Urinary bladder (tissue), 4 donors: ENCODE data around the gene PRKAA2. TPM values are rescaled to one million over a fixed set of nuclear protein-coding genes. Genes with fewer than 3 reads are reported as not detected.
A peak's percentile ranks its signal among the peaks of the same experiment; 100 is the strongest.
"Not testable (repeated sequence)": the region's sequence is repeated elsewhere in the genome, so short reads cannot be mapped to it uniquely, and the experiment has no call there.

ENCODE experiments used
- DNase-seq: peaks from one replicate; pipeline ENCODE4 v3.0.0-alpha.2; 2015; ENCODE audit errors: extremely low spot score
- H3K27ac ChIP-seq: one replicate; pipeline ENCODE4 v1.5.1; 2013; ENCODE audit warnings: low read depth, mild to moderate bottlenecking, moderate library complexity
- H3K36me3 ChIP-seq: one replicate; pipeline ENCODE4 v1.6.1; 2013; ENCODE audit warnings: mild to moderate bottlenecking, moderate library complexity; ENCODE audit not compliant: insufficient read depth
- H3K4me1 ChIP-seq: one replicate; pipeline ENCODE4 v1.6.1; 2013; ENCODE audit warnings: mild to moderate bottlenecking, moderate library complexity; ENCODE audit not compliant: insufficient read depth
- H3K4me3 ChIP-seq: one replicate; pipeline ENCODE4 v1.5.1; 2013; ENCODE audit warnings: low read depth, low read length
- WGBS: extraction: QIAGEN DNeasy Blood & Tissue Kit; methylation state at CpG from one replicate; pipeline ENCODE4 v1.1.7; 2013; 5-methylcytosine and 5-hydroxymethylcytosine counted together
- polyA plus RNA-seq: library from polyadenylated mRNA; stranded (reverse); fragments of 200-250 nt; gene quantifications from one replicate; pipeline ENCODE4 v1.2.3, GENCODE V29; 2013
- total RNA-seq: library from RNA; depleted of rRNA; stranded (reverse); fragments of >200 nt; gene quantifications from one replicate; pipeline ENCODE4 v1.2.3, GENCODE V29; 2014
- donor health status: healthy with polysubstance abuse.
- donor health status: healthy.

The PRKAA2 gene
- total RNA-seq: 19.5 TPM
- 2.7 TPM for polyA plus RNA-seq

GRCh38 chr1:56644919-56645676 lies at the start of gene PRKAA2:
TSS of gene PRKAA2 (plus strand) at chr1:56645314. CDS start at chr1:56645388, 74 bp downstream.
- H3K27ac ChIP-seq: no peak within 1 kb of the TSS
- DNase-seq: no peak
- peak within 1 kb of the TSS; percentile 82 for H3K4me3 ChIP-seq
- under 1% methylated on average over 103 of the region's 103 CpGs for WGBS
- no peaks in the 10 kb centered on the region for H3K4me1 ChIP-seq
- no peaks in the 10 kb centered on the region for H3K36me3 ChIP-seq

GRCh38 chr1:56595397-56596191 lies 49.5 kb upstream of the PRKAA2 start:
- H3K27ac ChIP-seq, H3K4me3 ChIP-seq, H3K4me1 ChIP-seq, DNase-seq, H3K36me3 ChIP-seq: not testable (repeated sequence)
- WGBS: 96% methylated on average over 5 of the region's 5 CpGs

- H3K27ac ChIP-seq, H3K36me3 ChIP-seq, H3K4me3 ChIP-seq, DNase-seq, H3K4me1 ChIP-seq: not testable (repeated sequence)
- 59% methylated on average over 2 of the region's 2 CpGs for WGBS
Measured at GRCh38 chr1:56610097-56610496, 35.0 kb upstream of the PRKAA2 start.

GRCh38 chr1:56610770-56611169 lies 34.3 kb upstream of the PRKAA2 start:
- DNase-seq: not testable (repeated sequence)

GRCh38 chr1:56617141-56617540 lies 28.0 kb upstream of the PRKAA2 start:
- Histone ChIP-seq H3K4me1 (no peaks in the 10 kb centered on the region), H3K36me3 (no peaks in the 10 kb centered on the region), H3K27ac (no peak overlapping the region), H3K4me3 (no peak overlapping the region)
- no peak for DNase-seq
- 82% methylated on average over 2 of the region's 2 CpGs for WGBS

More at GRCh38 chr1:56610770-56611169, 34.3 kb upstream of the PRKAA2 start:
- not testable (repeated sequence) for H3K36me3 ChIP-seq, H3K4me1 ChIP-seq, H3K4me3 ChIP-seq, H3K27ac ChIP-seq
- 86% methylated on average over 6 of the region's 6 CpGs for WGBS

- DNase-seq: no peak
- Histone ChIP-seq H3K4me3 (no peak overlapping the region), H3K4me1 (no peaks in the 10 kb centered on the region), H3K36me3 (no peaks in the 10 kb centered on the region), H3K27ac (no peak overlapping the region)
- 57% methylated on average over 5 of the region's 5 CpGs for WGBS
Measured at GRCh38 chr1:56625819-56626440, 19.2 kb upstream of the PRKAA2 start.

- Histone ChIP-seq H3K4me3 (no peak overlapping the region), H3K27ac (no peak overlapping the region), H3K4me1 (no peaks in the 10 kb centered on the region), H3K36me3 (no peaks in the 10 kb centered on the region)
- no peak for DNase-seq
Measured at GRCh38 chr1:56626546-56626945, 18.6 kb upstream of the PRKAA2 start.

- Histone ChIP-seq H3K4me1 (no peaks in the 10 kb centered on the region), H3K36me3 (no peaks in the 10 kb centered on the region), H3K4me3 (no peak overlapping the region), H3K27ac (no peak overlapping the region)
- no peak for DNase-seq
- 67% methylated on average over 3 of the region's 3 CpGs for WGBS
Measured at GRCh38 chr1:56627019-56627635, 18.0 kb upstream of the PRKAA2 start.

- no peaks in the 10 kb centered on the region for H3K36me3 ChIP-seq
- DNase-seq: no peak
- H3K4me3 ChIP-seq: no peak overlapping the region
- no peak overlapping the region for H3K27ac ChIP-seq
- H3K4me1 ChIP-seq: no peaks in the 10 kb centered on the region
- 64% methylated on average over 3 of the region's 3 CpGs for WGBS
Measured at GRCh38 chr1:56627636-56628039, 17.5 kb upstream of the PRKAA2 start.

GRCh38 chr1:56630786-56631185 lies 14.3 kb upstream of the PRKAA2 start:
- DNase-seq: no peak
- Histone ChIP-seq H3K36me3 (no peaks in the 10 kb centered on the region), H3K27ac (no peak overlapping the region), H3K4me1 (no peaks in the 10 kb centered on the region), H3K4me3 (no peak overlapping the region)

GRCh38 chr1:56631901-56632300 lies 13.2 kb upstream of the PRKAA2 start:
- Histone ChIP-seq H3K27ac (no peak overlapping the region), H3K4me1 (no peaks in the 10 kb centered on the region), H3K4me3 (no peak overlapping the region), H3K36me3 (no peaks in the 10 kb centered on the region)
- no peak for DNase-seq
- 60% methylated on average over 2 of the region's 2 CpGs for WGBS

GRCh38 chr1:56634981-56635380 lies 10.1 kb upstream of the PRKAA2 start:
- Histone ChIP-seq H3K27ac (no peak overlapping the region), H3K4me1 (no peaks in the 10 kb centered on the region), H3K4me3 (no peak overlapping the region), H3K36me3 (no peaks in the 10 kb centered on the region)
- DNase-seq: no peak
- WGBS: 93% methylated on average over 3 of the region's 3 CpGs

GRCh38 chr1:56638248-56638647 lies 6.9 kb upstream of the PRKAA2 start:
- H3K27ac ChIP-seq: no peak overlapping the region
- H3K4me3 ChIP-seq: no peak overlapping the region
- H3K36me3 ChIP-seq: no peaks in the 10 kb centered on the region
- H3K4me1 ChIP-seq: no peaks in the 10 kb centered on the region
- WGBS: 57% methylated on average over 1 of the region's 1 CpG
- DNase-seq: no peak
